H1 (cell line): ENCODE measurements around the gene FEZF1. TPM values are rescaled to one million over a fixed set of nuclear protein-coding genes. Genes with fewer than 3 reads are reported as not detected.

Experiments used
- CTCF ChIA-PET: fragments of 300-600 bp; sonication (Branson Sonifier 250); formaldehyde crosslinking; loops from one replicate; lab custom pipeline; 2021; ENCODE audit not compliant: partially characterized antibody; lab: Charles Lee
- POLR2A ChIA-PET: fragments of 300-600 bp; sonication (Branson Sonifier 250); formaldehyde crosslinking; loops from one replicate; lab custom pipeline; 2021; ENCODE audit warnings: inconsistent platforms; ENCODE audit not compliant: partially characterized antibody; lab: Charles Lee
- DNase-seq, 2 experiments: peaks; one replicate each; pipeline versions ENCODE4 v3.0.0 to v3.0.0-alpha.2; 2010 to 2022; ENCODE audit warnings: low spot score in 2 of 2, low read depth in 1 of 2, mixed read lengths in 1 of 2
- FAIRE-seq: peaks from 2 replicates; lab custom pipeline; 2011; peaks lifted over from hg19 to GRCh38; lab: Jason Lieb, UNC
- H2AFZ ChIP-seq: 2 replicates; pipeline ENCODE4 v1.8.1; 2012; ENCODE audit warnings: low read length, inconsistent platforms
- H2AK5ac ChIP-seq: 2 replicates; pipeline ENCODE4 v1.6.1; 2013; ENCODE audit warnings: low read depth, low read length
- H2BK120ac ChIP-seq: replicated peaks from 2 replicates; pipeline ENCODE3; 2013; ENCODE audit warnings: low read depth, low read length, inconsistent platforms
- H2BK12ac ChIP-seq: 2 replicates; pipeline ENCODE4 v1.6.1; 2013; ENCODE audit warnings: low read depth, low read length
- H2BK15ac ChIP-seq: 2 replicates; pipeline ENCODE4 v1.6.1; 2013; ENCODE audit warnings: low read length
- H2BK20ac ChIP-seq: 2 replicates; pipeline ENCODE4 v1.6.1; 2013; ENCODE audit warnings: low read length
- H2BK5ac ChIP-seq: 2 replicates; pipeline ENCODE4 v1.6.1; 2013; ENCODE audit warnings: low read depth, low read length
- H3K14ac ChIP-seq: 2 replicates; pipeline ENCODE4 v1.6.1; 2013; ENCODE audit warnings: inconsistent platforms; ENCODE audit not compliant: insufficient read length
- H3K18ac ChIP-seq: 2 replicates; pipeline ENCODE4 v1.6.1; 2013; ENCODE audit warnings: low read length; ENCODE audit errors: extremely low read depth
- H3K23ac ChIP-seq: 2 replicates; pipeline ENCODE4 v1.6.1; 2013; ENCODE audit warnings: inconsistent platforms; ENCODE audit not compliant: insufficient read length
- H3K23me2 ChIP-seq: 2 replicates; pipeline ENCODE4 v1.6.1; 2013; ENCODE audit warnings: low read depth, low read length
- H3K27ac ChIP-seq: 2 replicates; pipeline ENCODE4 v1.6.1; 2011; ENCODE audit warnings: low read depth, low read length, inconsistent platforms
- H3K27me3 ChIP-seq, 4 experiments: replicated peaks in 1 of 4; 1 replicate in 1 of 4; 2 replicates in 3 of 4; pipeline versions ENCODE4 v1.6.1 to v1.8.1; 2011 to 2013; ENCODE audit warnings: low read length in 3 of 4, mild to moderate bottlenecking in 3 of 4, inconsistent platforms in 2 of 4, mixed read lengths in 2 of 4, moderate library complexity in 1 of 4; ENCODE audit not compliant: control insufficient read depth in 3 of 4, insufficient read depth in 3 of 4; ENCODE audit errors: extremely low read depth in 1 of 4
- H3K36me3 ChIP-seq, 4 experiments: 2 replicates each; pipeline versions ENCODE4 v1.6.1 to v1.8.1; 2011 to 2013; ENCODE audit warnings: mild to moderate bottlenecking in 4 of 4, low read length in 3 of 4, moderate library complexity in 2 of 4, control low read depth in 1 of 4, inconsistent platforms in 1 of 4; ENCODE audit not compliant: insufficient read depth in 4 of 4, control insufficient read depth in 2 of 4
- H3K4ac ChIP-seq: replicated peaks from 2 replicates; pipeline ENCODE3; 2013; ENCODE audit warnings: low read length, low read depth, mixed read lengths, inconsistent platforms; ENCODE audit not compliant: insufficient read length
- H3K4me1 ChIP-seq, 4 experiments: replicated peaks in 1 of 4; 1 replicate in 1 of 4; 2 replicates in 3 of 4; pipeline versions ENCODE4 v1.6.1 to v1.8.1; 2011 to 2013; ENCODE audit warnings: low read length in 3 of 4, inconsistent platforms in 2 of 4, mixed read lengths in 1 of 4; ENCODE audit not compliant: insufficient read depth in 4 of 4, control insufficient read depth in 3 of 4
- H3K4me2 ChIP-seq, 2 experiments: 2 replicates each; pipeline versions ENCODE4 v1.6.1 to v1.8.1; 2011 to 2013; ENCODE audit warnings: low read depth in 2 of 2, low read length in 2 of 2, control low read depth in 1 of 2, inconsistent platforms in 1 of 2, mild to moderate bottlenecking in 1 of 2; ENCODE audit not compliant: insufficient read depth in 1 of 2
- H3K4me3 ChIP-seq, 4 experiments: fragments of 200-600, 300-600 bp in 1 of 4; sonication (generic), shearing (Covaris generic), sonication (Bioruptor Twin) in 1 of 4; 2 replicates each; pipeline versions ENCODE4 v1.5.1 to v1.8.1; 2011 to 2016; ENCODE audit warnings: low read length in 4 of 4, low read depth in 3 of 4, control low read depth in 2 of 4, inconsistent platforms in 2 of 4, mild to moderate bottlenecking in 2 of 4, mixed read lengths in 1 of 4, moderate library complexity in 1 of 4; ENCODE audit not compliant: insufficient read depth in 2 of 4; ENCODE audit errors: extremely low read depth in 1 of 4
- H3K56ac ChIP-seq: replicated peaks from 2 replicates; pipeline ENCODE3; 2013; ENCODE audit warnings: low read depth, mild to moderate bottlenecking, mixed read lengths, low read length, inconsistent platforms; ENCODE audit not compliant: insufficient read length
- H3K79me1 ChIP-seq: 2 replicates; pipeline ENCODE4 v1.6.1; 2013; ENCODE audit warnings: low read depth, low read length, control low read depth
- H3K79me2 ChIP-seq, 2 experiments: 2 replicates each; pipeline versions ENCODE4 v1.6.1 to v1.8.1; 2012 to 2013; ENCODE audit warnings: low read length in 2 of 2, mild to moderate bottlenecking in 2 of 2, inconsistent platforms in 1 of 2; ENCODE audit not compliant: insufficient read depth in 2 of 2, control insufficient read depth in 1 of 2
- H3K9ac ChIP-seq, 4 experiments: replicated peaks in 1 of 4; 1 replicate in 1 of 4; 2 replicates in 3 of 4; pipeline versions ENCODE4 v1.6.1 to v1.8.1; 2011 to 2013; ENCODE audit warnings: low read depth in 3 of 4, low read length in 3 of 4, control low read depth in 2 of 4, mild to moderate bottlenecking in 2 of 4, moderate library complexity in 2 of 4, inconsistent platforms in 1 of 4; ENCODE audit errors: extremely low read depth in 1 of 4
- H3K9me3 ChIP-seq, 2 experiments: 2 replicates each; pipeline versions ENCODE4 v1.6.1 to v1.8.1; 2012 to 2013; ENCODE audit warnings: mild to moderate bottlenecking in 2 of 2, moderate library complexity in 2 of 2, control low read depth in 1 of 2, inconsistent platforms in 1 of 2, low read depth in 1 of 2, low read length in 1 of 2, mixed read lengths in 1 of 2; ENCODE audit not compliant: insufficient read depth in 2 of 2
- H4K20me1 ChIP-seq, 2 experiments: replicated peaks in 1 of 2; 2 replicates each; pipeline versions ENCODE3 to v1.8.1; 2011 to 2013; ENCODE audit warnings: inconsistent platforms in 2 of 2, low read length in 2 of 2, mild to moderate bottlenecking in 1 of 2; ENCODE audit not compliant: insufficient read depth in 2 of 2, control insufficient read depth in 1 of 2
- H4K5ac ChIP-seq: 2 replicates; pipeline ENCODE4 v1.6.1; 2013; ENCODE audit warnings: low read length, low read depth, mixed read lengths, inconsistent platforms; ENCODE audit not compliant: insufficient read length
- H4K8ac ChIP-seq: 2 replicates; pipeline ENCODE4 v1.8.0; 2013; ENCODE audit warnings: mild to moderate bottlenecking, moderate library complexity, low read length, inconsistent platforms; ENCODE audit not compliant: insufficient read depth; ENCODE audit errors: extremely low read depth
- H4K91ac ChIP-seq: replicated peaks from 2 replicates; pipeline ENCODE3; 2013; ENCODE audit warnings: low read length, mixed read lengths, inconsistent platforms; ENCODE audit not compliant: insufficient read length
- PHF8 ChIP-seq: fragments of 200-600 bp; sonication (generic); conservative IDR thresholded peaks from 2 replicates; pipeline ENCODE4 v1.7.1; 2012; ENCODE audit warnings: low read depth, mild to moderate bottlenecking, inconsistent platforms, low read length, moderate library complexity
- RAD21 ChIP-seq, 2 experiments: IDR thresholded peaks in 1 of 2; conservative IDR thresholded peaks in 1 of 2; 2 replicates each; pipeline ENCODE4 v1.6.1; 2011; ENCODE audit warnings: low read depth in 2 of 2, low read length in 2 of 2, improper control_type of control experiment in 1 of 2, inconsistent platforms in 1 of 2, mild to moderate bottlenecking in 1 of 2, moderate library complexity in 1 of 2
- WGBS, 2 experiments: shearing (Covaris generic) in 1 of 2; methylation state at CpG; one replicate each; pipeline versions ENCODE4 v1.1.6 to v1.1.7; 2013 to 2015; ENCODE audit warnings: low lambda C conversion rate in 2 of 2, mixed read lengths in 2 of 2, inconsistent platforms in 1 of 2, low coverage in 1 of 2, missing lambda C conversion rate in 1 of 2; ENCODE audit not compliant: insufficient replicate concordance in 2 of 2, insufficient coverage in 1 of 2, insufficient read length in 1 of 2; ENCODE audit errors: extremely low coverage in 1 of 2, missing lambda C conversion rate in 1 of 2; 5-methylcytosine and 5-hydroxymethylcytosine counted together
- polyA plus RNA-seq, 7 experiments: library from polyadenylated mRNA; depleted of rRNA in 3 of 7; stranded (reverse) in 5 of 7; unstranded in 2 of 7; fragments of >200 nt in 5 of 7; fragments of 200-250 nt in 2 of 7; gene quantifications; 1 replicate in 5 of 7; 2 replicates in 1 of 7; 4 replicates in 1 of 7; pipeline versions ENCODE4 v1.2.1 to v1.2.3, GENCODE V29; 2011 to 2013; ENCODE audit warnings: missing spikeins in 2 of 7, mixed read lengths in 2 of 7
- total RNA-seq: library from RNA; stranded (reverse); fragmentation: NEBNext Ultra II Directional; extraction: Animal tissue kit (Norgen Biotek cat#: 25700); gene quantifications from 2 replicates; pipeline ENCODE4 v1.2.1, GENCODE V29; 2021

Gene FEZF1
- total and polyA plus RNA-seq, 2 of the 8 experiments (the other 6 are each of a cell fraction or from before 2014, with no cell fraction given) = 10.6 to 15.7 TPM

DNA sequence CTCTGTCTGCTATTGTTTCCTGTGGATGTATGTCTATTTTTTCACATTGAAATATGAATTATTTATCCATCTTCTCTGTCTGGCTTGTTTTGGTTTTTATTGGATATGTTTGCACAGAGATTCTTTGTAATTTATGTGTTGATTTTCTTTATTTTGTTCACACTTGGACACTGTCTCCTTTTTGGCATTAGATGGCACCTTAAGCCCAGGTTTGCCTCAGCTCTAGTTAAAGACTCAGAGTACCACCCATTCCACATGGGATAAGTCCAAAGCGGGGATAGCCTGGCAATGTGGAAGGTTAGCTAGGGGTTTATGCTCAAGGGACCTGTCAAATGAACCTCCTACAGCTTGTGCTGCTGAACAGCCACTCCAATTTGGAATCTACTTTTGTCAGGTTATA is 14.1 kb downstream of the FEZF1 start:
- Histone ChIP-seq H4K91ac (no peak overlapping the region), H3K4me2 (no peak overlapping the region), H2BK5ac (no peak overlapping the region), H3K79me1 (no peaks in the 10 kb centered on the region), H3K79me2 (no peaks in the 10 kb centered on the region), H3K23ac (no peak overlapping the region), H3K27ac (no peak overlapping the region), H3K56ac (no peak overlapping the region), H2BK12ac (no peak overlapping the region), H3K18ac (no peak overlapping the region), H2AK5ac (no peak overlapping the region), H4K8ac (no peak overlapping the region), H3K4me1 (peaks cover 0 to 1% (median 0%) of the 10 kb centered on the region in 4 experiments; a peak in 1 of 7 replicates), H4K20me1 (no peaks in the 10 kb centered on the region), H3K23me2 (no peaks in the 10 kb centered on the region), H2BK120ac (no peak overlapping the region), H2BK20ac (no peak overlapping the region), H3K4ac (no peak overlapping the region), H3K36me3 (no peaks in the 10 kb centered on the region; a peak in 1 of 8 replicates), H2BK15ac (no peak overlapping the region), H3K4me3 (no peak overlapping the region), H3K9me3 (peaks cover 0 to 3% of the 10 kb centered on the region in 2 experiments; a peak in 1 of 4 replicates), H3K9ac (no peak overlapping the region), H4K5ac (no peak overlapping the region), H3K27me3 (no peaks in the 10 kb centered on the region), H2AFZ (no peak overlapping the region), H3K14ac (no peak overlapping the region)
- TF ChIP-seq PHF8 = no peak
- TF ChIP-seq RAD21 (IDR thresholded peaks at IDR 0.05 in 1 of 2, conservative IDR thresholded peaks at IDR 0.05 in 1 of 2; ENCODE audit: low read depth in 2 of 2, low read length in 2 of 2) = peak; percentile 53 to 59
- FAIRE-seq (no peak), DNase-seq (no peak)
- 89% methylated on average over 1 of the region's 1 CpG; no CpG with 5 or more reads in 1 of the 2 experiments for WGBS, 2 experiments
- ChIA-PET CTCF (interaction anchor here (0.7 to 2.1 kb wide), 5 partner anchors 72 to 245 kb away, joined by 3 to 7 read pairs (median 3); no protein-coding TSS in a partner anchor), POLR2A (no interaction called here)
